GM12878 (cell line): Measurements from ENCODE around the gene TAS2R10. TPM values are rescaled to one million over a fixed set of nuclear protein-coding genes. Genes with fewer than 3 reads are reported as not detected.

Source experiments
- ATAC-seq: fragments of 200-7000 bp; cut with Tn5 transposase; 3 replicates; pipeline ENCODE4 v1.9.1; 2020; ENCODE audit warnings: mild to moderate bottlenecking, moderate library complexity
- BruUV-seq: library from RNA; stranded (reverse); fragments of 400-500 nt; replicated peaks from 2 replicates; lab custom pipeline; 2021; lab: Mats Ljungman, UMichigan
- CTCF ChIA-PET: fragments of 300-600 bp; sonication (Branson Sonifier 250); formaldehyde crosslinking; extraction: SDS; loops from one replicate; lab custom pipeline; 2021; ENCODE audit warnings: inconsistent platforms; lab: Yijun Ruan, JAX
- POLR2A ChIA-PET: fragments of 350-600 bp; formaldehyde crosslinking; extraction: SDS; loops from one replicate; lab custom pipeline; 2021; ENCODE audit warnings: inconsistent platforms; lab: Charles Lee
- RAD21 ChIA-PET: fragments of 300-600 bp; sonication (Branson Sonifier 250); formaldehyde crosslinking; loops from one replicate; lab custom pipeline; 2023; ENCODE audit warnings: antibody characterized with exemption; ENCODE audit not compliant: unreplicated experiment; lab: Charles Lee
- SMC1A ChIA-PET: fragments of 300-600 bp; sonication (Branson Sonifier 250); formaldehyde crosslinking; loops from one replicate; lab custom pipeline; 2023; ENCODE audit not compliant: unreplicated experiment, uncharacterized antibody; lab: Charles Lee
- DNase-seq: peaks from one replicate; pipeline ENCODE4 v3.0.0-alpha.2; 2011; ENCODE audit warnings: low read depth, low spot score
- FAIRE-seq: peaks from 3 replicates; lab custom pipeline; 2011; peaks lifted over from hg19 to GRCh38; lab: Jason Lieb, UNC
- H2AFZ ChIP-seq: 2 replicates; pipeline ENCODE4 v1.6.0; 2011; ENCODE audit warnings: low read depth, low read length, control low read depth; ENCODE audit not compliant: control insufficient read depth
- H3K27ac ChIP-seq: 2 replicates; pipeline ENCODE4 v1.5.1; 2011; ENCODE audit warnings: control low read depth; ENCODE audit not compliant: control insufficient read depth, insufficient read depth
- H3K27me3 ChIP-seq, 2 experiments: replicated peaks in 1 of 2; 2 replicates each; pipeline versions ENCODE4 v1.6.0 to v1.6.1; 2011; ENCODE audit warnings: low read length in 1 of 2; ENCODE audit not compliant: control insufficient read depth in 2 of 2, insufficient read depth in 2 of 2
- H3K36me3 ChIP-seq, 2 experiments: 2 replicates each; pipeline ENCODE4 v1.5.1; 2011; ENCODE audit warnings: low read length in 1 of 2; ENCODE audit not compliant: control insufficient read depth in 2 of 2, insufficient read depth in 2 of 2
- H3K4me1 ChIP-seq: 2 replicates; pipeline ENCODE4 v1.6.1; 2011; ENCODE audit warnings: mild to moderate bottlenecking, low read length, moderate library complexity, mixed read lengths; ENCODE audit not compliant: control insufficient read depth, insufficient read depth
- H3K4me2 ChIP-seq: 2 replicates; pipeline ENCODE4 v1.6.0; 2011; ENCODE audit warnings: control low read depth; ENCODE audit not compliant: control insufficient read depth, insufficient read depth
- H3K4me3 ChIP-seq: fragments of 200-600 bp; sonication (generic); 2 replicates; pipeline ENCODE4 v1.5.1; 2016
- H3K79me2 ChIP-seq: 2 replicates; pipeline ENCODE4 v1.6.0; 2011; ENCODE audit warnings: low read length; ENCODE audit not compliant: control insufficient read depth, insufficient read depth
- H3K9ac ChIP-seq: 2 replicates; pipeline ENCODE4 v1.8.0; 2011; ENCODE audit warnings: low read length, control low read depth, mixed read lengths; ENCODE audit not compliant: control insufficient read depth, insufficient read depth
- H3K9me3 ChIP-seq: replicated peaks from 3 replicates; pipeline ENCODE4 v1.5.1; 2011; ENCODE audit warnings: mild to moderate bottlenecking, low read length; ENCODE audit not compliant: control insufficient read depth, insufficient read depth
- H4K20me1 ChIP-seq: 2 replicates; pipeline ENCODE4 v1.6.0; 2011; ENCODE audit not compliant: control insufficient read depth, insufficient read depth
- CHD4 ChIP-seq: fragments of 200-600 bp; sonication (generic); IDR thresholded peaks from 2 replicates; pipeline ENCODE4 v1.6.1; 2016; ENCODE audit warnings: mild to moderate bottlenecking
- CTCF ChIP-seq, 3 experiments: IDR thresholded peaks in 2 of 3; conservative IDR thresholded peaks in 1 of 3; 2 replicates each; pipeline ENCODE4 v1.5.1; 2011; ENCODE audit warnings: low read depth in 3 of 3, low read length in 3 of 3, mild to moderate bottlenecking in 3 of 3, control low read depth in 2 of 3, moderate library complexity in 2 of 3, inconsistent platforms in 1 of 3, mixed read lengths in 1 of 3; ENCODE audit not compliant: control insufficient read depth in 2 of 3, insufficient read depth in 1 of 3; ENCODE audit errors: extremely low read depth in 1 of 3
- ESRRA ChIP-seq: IDR thresholded peaks from 2 replicates; pipeline ENCODE4 v1.6.1; 2012; ENCODE audit warnings: mild to moderate bottlenecking, low read length, improper control_type of control experiment
- RAD21 ChIP-seq: IDR thresholded peaks from 2 replicates; pipeline ENCODE4 v1.6.1; 2011; ENCODE audit warnings: mild to moderate bottlenecking, low read depth, low read length, moderate library complexity; ENCODE audit not compliant: insufficient read depth
- WGBS: methylation state at CpG from one replicate; pipeline ENCODE4 v1.1.6; 2016; ENCODE audit warnings: low lambda C conversion rate; ENCODE audit not compliant: insufficient replicate concordance, insufficient coverage; ENCODE audit errors: missing lambda C conversion rate; 5-methylcytosine and 5-hydroxymethylcytosine counted together
- in situ Hi-C: fragments of 300-500 bp; cut with MboI; formaldehyde crosslinking; loops from 9 replicates; pipeline ENCODE4 v1.14.3; 2018; ENCODE audit warnings: mixed read lengths
- intact Hi-C: fragments of 100-400 bp; cut with micrococcal nuclease; formaldehyde crosslinking; loops from one replicate; pipeline ENCODE4 v1.14.2; 2022; ENCODE audit not compliant: unreplicated experiment
- polyA plus RNA-seq, 11 experiments: library from polyadenylated mRNA; depleted of rRNA in 4 of 11; unstranded in 6 of 11; stranded (reverse) in 5 of 11; fragments of >200 nt; fragmentation: Nextera tagmentation in 4 of 11; fragmentation: Illumina TruSeq in 1 of 11; extraction: Ambion mirVana in 4 of 11; extraction: Trizol in 1 of 11; gene quantifications; 1 replicate in 1 of 11; 2 replicates in 10 of 11; pipeline versions ENCODE4 v1.2.1 to v1.2.3, GENCODE V29; 2011 to 2016; ENCODE audit warnings: inconsistent platforms in 2 of 11, missing spikeins in 2 of 11, low read depth in 1 of 11
- total RNA-seq, 4 experiments: library from RNA; depleted of rRNA in 3 of 4; stranded (reverse); fragments of >200 nt in 3 of 4; fragmentation: Illumina TruSeq in 1 of 4; extraction: Trizol in 1 of 4; gene quantifications; 2 replicates each; pipeline versions ENCODE4 v1.2.1 to v1.2.3, GENCODE V29; 2013 to 2021

Gene TAS2R10
- total and polyA plus RNA-seq, 10 of the 15 experiments (the other 5 are each of a cell fraction or from before 2014, with no cell fraction given) = 0.11 to 1.4 (median 0.54) TPM; not detected in 1

- ChIA-PET SMC1A (interaction anchor here (1.1 kb wide), 1 partner anchor 17 kb away, joined by 3 read pairs; the partner anchor contains the start of gene PRH1), RAD21 (no interaction called here), POLR2A (interaction anchor here (0.6 kb wide), 1 partner anchor 602 kb away, joined by 8 read pairs; no protein-coding TSS in a partner anchor), CTCF (interaction anchor here (1.3 kb wide), 1 partner anchor 332 kb away, joined by 3 read pairs; no protein-coding TSS in a partner anchor)
- in situ Hi-C loops = no loop called here
- Histone ChIP-seq H3K27ac (no peak overlapping the region), H3K36me3 (no peaks in the 10 kb centered on the region; a peak in 1 of 4 replicates), H3K9me3 (no peaks in the 10 kb centered on the region), H3K4me3 (no peak overlapping the region), H3K27me3 (no peaks in the 10 kb centered on the region), H3K79me2 (no peaks in the 10 kb centered on the region), H2AFZ (no peak overlapping the region), H4K20me1 (no peaks in the 10 kb centered on the region), H3K4me1 (no peaks in the 10 kb centered on the region), H3K4me2 (no peak overlapping the region), H3K9ac (no peak overlapping the region)
- no peak for FAIRE-seq
- DNase-seq = no peak
- no TSS peak for BruUV-seq
- 0 out of 6 replicates have a peak, but pooled peaks of 1 of the 3 experiments have one; percentile 12 for TF ChIP-seq CTCF (IDR thresholded peaks at IDR 0.05 in 2 of 3, conservative IDR thresholded peaks at IDR 0.05 in 1 of 3; ENCODE audit: control insufficient read depth in 2 of 3, extremely low read depth in 1 of 3, insufficient read depth in 1 of 3, low read depth in 3 of 3, low read length in 3 of 3)
- 0 out of 2 replicates have a peak, but pooled peaks have one; percentile 4 for TF ChIP-seq RAD21
- TF ChIP-seq CHD4 = no peak
- no peak for TF ChIP-seq ESRRA
- no peak for ATAC-seq
- intact Hi-C loops = no loop called here
- 98% methylated on average over 2 of the region's 2 CpGs for WGBS
Measured at GRCh38 chr12:10867381-10867780, 41.2 kb upstream of the TAS2R10 start.
